Peyer's patch (tissue), 4 donors: ENCODE measurements around the gene TULP4. TPM values are rescaled to one million over a fixed set of nuclear protein-coding genes. Genes with fewer than 3 reads are reported as not detected.
"Not testable (repeated sequence)": the region's sequence is repeated elsewhere in the genome, so short reads cannot be mapped to it uniquely, and the experiment has no call there.

Source experiments
- DNase-seq, 3 donors: peaks; one replicate each; pipeline ENCODE4 v3.0.0-alpha.2; 2017 to 2019
- H3K27ac ChIP-seq, 4 donors: fragments of 200-600 bp; sonication (generic); one replicate each; pipeline ENCODE4 v1.5.1; 2016 to 2019
- H3K27me3 ChIP-seq, 2 donors: fragments of 200-600 bp; sonication (generic); one replicate each; pipeline ENCODE4 v1.5.1; 2019
- H3K36me3 ChIP-seq, 3 donors: fragments of 200-600 bp; sonication (generic); one replicate each; pipeline ENCODE4 v1.5.1; 2016 to 2019
- H3K4me1 ChIP-seq, 4 donors: fragments of 200-600 bp; sonication (generic); one replicate each; pipeline ENCODE4 v1.5.1; 2016 to 2019
- H3K4me3 ChIP-seq, 4 donors: fragments of 200-600 bp; sonication (generic); 1 replicate in 3 of 4; 2 replicates in 1 of 4; pipeline ENCODE4 v1.5.1; 2016 to 2019; ENCODE audit warnings: mild to moderate bottlenecking in 1 of 4
- H3K9me3 ChIP-seq, 4 donors: fragments of 200-600 bp; sonication (generic); one replicate each; pipeline ENCODE4 v1.5.1; 2016 to 2019; ENCODE audit warnings: mild to moderate bottlenecking in 1 of 4
- POLR2A ChIP-seq, 2 donors: fragments of 450-650 bp; IDR thresholded peaks; one replicate each; pipeline ENCODE4 v1.5.1; 2017; ENCODE audit warnings: antibody characterized with exemption in 2 of 2, mild to moderate bottlenecking in 2 of 2, moderate library complexity in 2 of 2
- total RNA-seq, 4 donors: library from RNA; depleted of rRNA; stranded (reverse); fragments of >200 nt; gene quantifications; one replicate each; pipeline ENCODE4 v1.1.0, GENCODE V29; 2016
- TF ChIP-seq, protein P1 (sequence below), 6 experiments: fragments of 450-650 bp in 4 of 6; fragments of 200-600 bp in 2 of 6; sonication (generic) in 1 of 6; IDR thresholded peaks; one replicate each; pipeline ENCODE4 v1.5.1; 2017 to 2019; ENCODE audit warnings: antibody characterized with exemption in 6 of 6, mild to moderate bottlenecking in 3 of 6, moderate library complexity in 1 of 6

Gene TULP4
- total RNA-seq, 4 donors from 2014 or later: 197 to 268 (median 206) TPM

DNA sequence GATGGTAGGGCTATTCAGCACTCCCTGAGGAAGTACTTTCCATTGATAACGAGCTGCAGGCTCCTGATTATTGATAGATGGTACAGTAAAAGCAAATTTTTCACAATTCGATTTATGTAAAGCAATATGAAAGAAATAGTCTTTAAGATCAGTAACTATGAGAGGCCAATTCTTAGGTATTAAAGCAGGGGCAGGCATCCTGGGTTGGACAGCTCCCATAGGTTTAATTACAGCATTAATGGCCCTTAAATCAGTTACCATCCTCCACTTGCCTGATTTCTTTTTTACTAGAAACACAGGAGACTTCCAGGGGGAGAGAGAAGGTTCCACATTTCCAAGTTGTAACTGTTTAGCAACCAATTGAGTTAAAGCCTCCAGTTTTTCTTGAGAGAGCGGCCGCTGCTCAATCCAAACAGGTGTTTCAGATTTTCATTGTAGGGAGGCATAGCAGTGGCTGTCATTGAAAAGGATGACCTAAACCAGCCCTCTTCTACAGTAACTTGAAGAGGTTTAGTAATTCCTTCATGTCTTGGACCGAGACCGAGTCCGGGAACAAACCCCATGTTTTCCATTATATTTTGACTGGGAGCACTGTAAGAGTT lies 10.0 kb upstream of the TULP4 start:
- H3K27me3 ChIP-seq, H3K36me3 ChIP-seq, DNase-seq, H3K4me1 ChIP-seq: not testable (repeated sequence)
- H3K4me3 ChIP-seq: peak overlapping the region in 2 of 4 donors; percentile 21 to 30
- H3K27ac ChIP-seq: peak overlapping the region in 2 of 4 donors; percentile 45 to 73
- peaks cover 0 to 13% (median 0%) of the 10 kb centered on the region in 4 donors for H3K9me3 ChIP-seq

DNA sequence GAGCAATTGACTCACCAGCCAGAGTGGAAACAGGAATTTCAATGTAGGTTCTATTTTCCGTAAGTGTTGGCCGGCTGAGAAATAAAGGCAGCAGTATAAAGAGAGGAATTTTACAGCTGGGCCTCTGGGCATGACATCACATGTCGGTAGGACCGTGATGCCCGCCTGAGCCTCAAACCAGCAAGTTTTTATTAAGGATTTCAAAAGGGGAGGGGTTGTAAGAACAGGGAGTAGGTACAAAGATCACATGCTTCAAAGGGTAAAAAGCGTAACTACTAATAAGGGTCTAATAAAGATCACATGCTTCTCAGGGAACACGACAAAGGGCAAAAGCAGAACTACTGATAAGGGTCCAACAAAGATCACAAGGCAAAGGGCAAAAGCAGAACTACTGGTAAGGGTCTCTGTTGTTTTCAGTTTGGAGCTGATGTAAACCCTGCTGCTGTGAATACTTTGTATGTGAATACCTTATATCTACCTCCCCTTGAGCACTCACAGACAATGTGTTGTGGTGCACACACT lies 9.0 kb upstream of the TULP4 start:
- peaks cover 0 to 8% (median 0%) of the 10 kb centered on the region in 3 donors for H3K36me3 ChIP-seq
- no peaks in the 10 kb centered on the region for H3K27me3 ChIP-seq
- DNase-seq: peak in 1 of 3 donors; percentile 59
- TF ChIP-seq, protein P1, sequence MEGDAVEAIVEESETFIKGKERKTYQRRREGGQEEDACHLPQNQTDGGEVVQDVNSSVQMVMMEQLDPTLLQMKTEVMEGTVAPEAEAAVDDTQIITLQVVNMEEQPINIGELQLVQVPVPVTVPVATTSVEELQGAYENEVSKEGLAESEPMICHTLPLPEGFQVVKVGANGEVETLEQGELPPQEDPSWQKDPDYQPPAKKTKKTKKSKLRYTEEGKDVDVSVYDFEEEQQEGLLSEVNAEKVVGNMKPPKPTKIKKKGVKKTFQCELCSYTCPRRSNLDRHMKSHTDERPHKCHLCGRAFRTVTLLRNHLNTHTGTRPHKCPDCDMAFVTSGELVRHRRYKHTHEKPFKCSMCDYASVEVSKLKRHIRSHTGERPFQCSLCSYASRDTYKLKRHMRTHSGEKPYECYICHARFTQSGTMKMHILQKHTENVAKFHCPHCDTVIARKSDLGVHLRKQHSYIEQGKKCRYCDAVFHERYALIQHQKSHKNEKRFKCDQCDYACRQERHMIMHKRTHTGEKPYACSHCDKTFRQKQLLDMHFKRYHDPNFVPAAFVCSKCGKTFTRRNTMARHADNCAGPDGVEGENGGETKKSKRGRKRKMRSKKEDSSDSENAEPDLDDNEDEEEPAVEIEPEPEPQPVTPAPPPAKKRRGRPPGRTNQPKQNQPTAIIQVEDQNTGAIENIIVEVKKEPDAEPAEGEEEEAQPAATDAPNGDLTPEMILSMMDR (IDR thresholded peaks at IDR 0.05): no peak
- no peak for TF ChIP-seq POLR2A (IDR thresholded peaks at IDR 0.05)
- peaks cover 0 to 6% (median 0%) of the 10 kb centered on the region in 4 donors for H3K9me3 ChIP-seq
- peak overlapping the region in 2 of 4 donors; percentile 21 to 30 for H3K4me3 ChIP-seq
- H3K27ac ChIP-seq: peak overlapping the region in 2 of 4 donors; percentile 45 to 73
- H3K4me1 ChIP-seq: peaks cover 0 to 9% (median 0%) of the 10 kb centered on the region in 4 donors

DNA sequence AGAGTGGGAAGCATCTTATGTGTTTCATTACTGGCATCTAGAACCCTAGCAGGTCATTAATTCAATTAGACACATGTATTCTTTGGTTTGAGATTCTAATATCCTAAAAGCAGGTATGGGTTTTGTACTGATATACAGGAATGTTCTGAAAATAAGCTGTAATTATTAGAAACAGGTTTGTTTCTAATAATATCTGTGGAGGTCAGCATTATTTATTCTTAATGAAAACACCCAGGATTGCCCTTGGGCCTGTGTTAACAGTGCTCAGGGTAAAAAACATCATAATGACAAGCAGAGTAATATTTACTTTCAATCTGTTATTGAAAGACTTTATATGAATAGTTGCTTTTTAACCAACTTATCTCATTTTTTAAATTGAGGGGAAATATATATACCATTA lies 8.0 kb upstream of the TULP4 start:
- H3K4me1 ChIP-seq: peaks cover 0 to 9% (median 0%) of the 10 kb centered on the region in 4 donors
- H3K27ac ChIP-seq: no peak overlapping the region
- no peaks in the 10 kb centered on the region for H3K36me3 ChIP-seq
- TF ChIP-seq, protein P1 (IDR thresholded peaks at IDR 0.05): no peak
- no peak for TF ChIP-seq POLR2A (IDR thresholded peaks at IDR 0.05)
- H3K27me3 ChIP-seq: no peaks in the 10 kb centered on the region
- no peak for DNase-seq
- no peaks in the 10 kb centered on the region for H3K9me3 ChIP-seq
- no peak overlapping the region for H3K4me3 ChIP-seq

DNA sequence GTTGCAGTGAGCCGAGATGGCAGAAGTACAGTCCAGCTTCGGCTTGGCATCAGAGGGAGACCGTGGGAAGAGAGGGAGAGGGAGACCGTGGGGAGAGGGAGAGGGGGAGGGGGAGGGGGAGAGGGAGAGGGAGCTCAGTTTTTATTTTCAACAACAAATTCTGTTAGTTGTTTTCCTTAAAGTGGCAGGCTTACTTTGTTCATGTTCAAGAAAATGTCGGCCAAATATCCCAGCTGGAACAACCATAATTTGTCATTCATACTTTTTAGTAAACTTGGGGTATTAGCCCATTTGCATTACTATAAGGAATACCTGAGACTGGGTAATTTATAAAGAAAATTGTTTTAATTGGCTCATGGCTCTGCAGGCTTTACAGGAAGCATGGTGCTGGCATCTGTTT lies 2.5 kb upstream of the TULP4 start:
- no peaks in the 10 kb centered on the region for H3K27me3 ChIP-seq
- DNase-seq: no peak

DNA sequence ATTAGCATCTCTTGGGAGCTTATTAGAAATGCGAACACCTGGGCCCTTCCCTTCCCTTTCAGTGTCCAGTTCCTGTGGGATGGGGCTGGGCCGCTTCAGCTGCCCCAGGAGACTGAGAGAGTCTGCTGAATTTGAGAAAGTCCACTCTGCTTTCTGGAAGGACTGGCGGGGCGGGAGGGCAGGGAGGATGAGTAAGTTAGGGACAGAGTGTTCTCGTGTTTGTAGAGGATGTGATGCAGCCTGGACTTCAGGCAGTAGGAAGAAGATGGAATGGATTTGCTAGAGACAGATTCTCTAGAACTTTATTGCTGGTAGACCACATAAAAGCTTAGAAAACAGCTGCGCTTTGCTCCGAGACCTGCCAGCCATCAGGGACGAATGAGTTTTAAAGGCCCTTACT lies 1.1 kb upstream of the TULP4 start:
- H3K27me3 ChIP-seq: no peaks in the 10 kb centered on the region
- no peak for DNase-seq
- H3K4me1 ChIP-seq: no peaks in the 10 kb centered on the region
- no peak overlapping the region for H3K27ac ChIP-seq
- peaks cover 0 to 35% (median 0%) of the 10 kb centered on the region in 3 donors for H3K36me3 ChIP-seq
- TF ChIP-seq POLR2A (IDR thresholded peaks at IDR 0.05): no peak
- TF ChIP-seq, protein P1 (IDR thresholded peaks at IDR 0.05): no peak
- H3K9me3 ChIP-seq: no peaks in the 10 kb centered on the region
- H3K4me3 ChIP-seq: no peak overlapping the region

More for the DNA sequence above, 2.5 kb upstream of the TULP4 start:
- Histone ChIP-seq H3K9me3 (no peaks in the 10 kb centered on the region), H3K27ac (no peak overlapping the region), H3K4me3 (no peak overlapping the region), H3K36me3 (peaks cover 0 to 27% (median 0%) of the 10 kb centered on the region in 3 donors), H3K4me1 (no peaks in the 10 kb centered on the region)
- TF ChIP-seq POLR2A (IDR thresholded peaks at IDR 0.05): no peak
- TF ChIP-seq, protein P1 (IDR thresholded peaks at IDR 0.05): no peak

DNA sequence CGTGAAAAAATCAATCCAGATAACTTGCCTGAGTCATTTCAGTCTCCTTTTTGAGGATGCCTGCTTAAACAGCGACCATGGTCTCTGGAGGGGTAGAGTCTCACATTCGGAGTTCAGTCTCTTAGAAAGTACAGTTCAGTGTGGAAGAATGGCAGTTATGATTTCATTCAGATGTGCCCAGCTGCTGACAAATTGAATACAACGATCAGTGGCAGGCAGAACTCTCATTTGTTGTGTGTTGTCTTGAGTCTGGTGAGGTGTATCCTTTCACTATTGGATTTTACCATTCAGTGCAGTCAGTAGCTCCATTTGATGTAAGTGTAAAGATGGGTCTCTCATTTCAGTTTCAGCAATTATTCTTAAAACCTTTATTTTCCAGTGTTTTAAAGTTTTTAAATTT lies 639 bp upstream of the TULP4 start:
- TF ChIP-seq, protein P1 (IDR thresholded peaks at IDR 0.05): no peak
- no peak for TF ChIP-seq POLR2A (IDR thresholded peaks at IDR 0.05)
- H3K9me3 ChIP-seq: no peaks in the 10 kb centered on the region

More for the DNA sequence above, 639 bp upstream of the TULP4 start:
- H3K36me3 ChIP-seq: peaks cover 0 to 37% (median 0%) of the 10 kb centered on the region in 3 donors
- no peak for DNase-seq
- no peaks in the 10 kb centered on the region for H3K27me3 ChIP-seq
- H3K4me1 ChIP-seq: no peaks in the 10 kb centered on the region
- H3K27ac ChIP-seq: no peak overlapping the region
- H3K4me3 ChIP-seq: no peak overlapping the region
